ENCODE results near the gene MYT1. TPM values are rescaled to one million over a fixed set of nuclear protein-coding genes. Genes with fewer than 3 reads are reported as not detected.

Gene MYT1
- total RNA-seq, 1 experiment from 2014 or later, result 7.1 TPM

DNA sequence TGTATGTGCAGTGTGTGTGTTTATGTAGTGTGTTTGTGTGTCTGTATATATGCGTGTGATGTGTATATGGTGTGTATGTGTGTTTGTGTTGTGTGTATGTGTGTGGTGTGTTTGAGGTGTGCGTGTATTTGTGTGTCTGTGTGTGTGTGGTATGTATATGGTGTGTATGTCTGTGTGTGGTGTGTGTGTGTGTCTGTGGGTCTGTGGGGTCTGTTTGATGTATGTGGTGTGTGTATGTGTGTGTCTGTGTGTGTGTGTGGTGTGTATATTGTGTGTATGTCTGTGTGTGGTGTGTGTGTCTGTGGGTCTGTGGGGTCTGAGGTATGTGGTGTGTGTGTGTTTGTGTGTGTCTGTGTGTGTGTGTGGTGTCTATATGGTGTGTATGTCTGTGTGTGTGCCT, 10.8 kb upstream of the MYT1 start:
- RAD21 ChIA-PET (ENCODE audit: low non-redundant PET in 1 of 2, low total read pairs in 2 of 2, uncharacterized antibody in 2 of 2, unreplicated experiment in 2 of 2), result no interaction called here
- BruUV-seq (replicated peaks), result no TSS peak

More for the DNA sequence above, 10.8 kb upstream of the MYT1 start:
- ATAC-seq (no peak), DNase-seq (ENCODE audit: low read depth, low spot score) (no peak)
- CTCF ChIA-PET, result no interaction called here
- Histone ChIP-seq H3K9me3 (ENCODE audit: control insufficient read depth in 1 of 2, insufficient read depth in 1 of 2, low read depth in 1 of 2, low read length in 2 of 2) (no peaks in the 10 kb centered on the region; a peak in 1 of 4 replicates), H3K36me3 (ENCODE audit: control insufficient read depth in 1 of 2, insufficient read depth in 2 of 2, low read length in 2 of 2) (no peaks in the 10 kb centered on the region), H3K4me2 (ENCODE audit: low read length) (no peak overlapping the region), H3K27me3 (ENCODE audit: insufficient read depth, low read length) (no peaks in the 10 kb centered on the region), H3K27ac (ENCODE audit: low read depth, low read length) (no peak overlapping the region), H3K9ac (ENCODE audit: low read length) (no peak overlapping the region), H3K4me3 (replicated peaks in 1 of 2; ENCODE audit: low read depth in 1 of 2, low read length in 2 of 2) (no peak overlapping the region), H3K4me1 (ENCODE audit: control insufficient read depth in 1 of 2, insufficient read depth in 2 of 2, low read length in 2 of 2) (peaks cover 6 to 23% of the 10 kb centered on the region in 2 experiments; a peak in 3 of 4 replicates), H4K20me1 (ENCODE audit: insufficient read depth) (no peaks in the 10 kb centered on the region), H3K9me2 (ENCODE audit: insufficient read depth) (no peaks in the 10 kb centered on the region), H2AFZ (ENCODE audit: low read depth, low read length, poor library complexity, severe bottlenecking) (no peak overlapping the region), H3K79me2 (ENCODE audit: insufficient read depth, low read length) (no peaks in the 10 kb centered on the region)
- POLR2A ChIA-PET, result no interaction called here
- intact Hi-C loops (cut with micrococcal nuclease), result no loop called here
- TF ChIP-seq ZNF274 (IDR thresholded peaks at IDR 0.05; ENCODE audit: low read depth, low read length), result no peak
- TF ChIP-seq TCF7L2 (IDR thresholded peaks at IDR 0.05; ENCODE audit: borderline replicate concordance, extremely low read depth, insufficient read depth, insufficient read length), result no peak
- TF ChIP-seq, protein P1, sequence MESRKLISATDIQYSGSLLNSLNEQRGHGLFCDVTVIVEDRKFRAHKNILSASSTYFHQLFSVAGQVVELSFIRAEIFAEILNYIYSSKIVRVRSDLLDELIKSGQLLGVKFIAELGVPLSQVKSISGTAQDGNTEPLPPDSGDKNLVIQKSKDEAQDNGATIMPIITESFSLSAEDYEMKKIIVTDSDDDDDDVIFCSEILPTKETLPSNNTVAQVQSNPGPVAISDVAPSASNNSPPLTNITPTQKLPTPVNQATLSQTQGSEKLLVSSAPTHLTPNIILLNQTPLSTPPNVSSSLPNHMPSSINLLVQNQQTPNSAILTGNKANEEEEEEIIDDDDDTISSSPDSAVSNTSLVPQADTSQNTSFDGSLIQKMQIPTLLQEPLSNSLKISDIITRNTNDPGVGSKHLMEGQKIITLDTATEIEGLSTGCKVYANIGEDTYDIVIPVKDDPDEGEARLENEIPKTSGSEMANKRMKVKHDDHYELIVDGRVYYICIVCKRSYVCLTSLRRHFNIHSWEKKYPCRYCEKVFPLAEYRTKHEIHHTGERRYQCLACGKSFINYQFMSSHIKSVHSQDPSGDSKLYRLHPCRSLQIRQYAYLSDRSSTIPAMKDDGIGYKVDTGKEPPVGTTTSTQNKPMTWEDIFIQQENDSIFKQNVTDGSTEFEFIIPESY (IDR thresholded peaks at IDR 0.05; ENCODE audit: extremely low read depth, insufficient replicate concordance, low read length), result no peak
- no peak for TF ChIP-seq SP1 (IDR thresholded peaks at IDR 0.05; ENCODE audit: low read depth)
- TF ChIP-seq, protein P2, sequence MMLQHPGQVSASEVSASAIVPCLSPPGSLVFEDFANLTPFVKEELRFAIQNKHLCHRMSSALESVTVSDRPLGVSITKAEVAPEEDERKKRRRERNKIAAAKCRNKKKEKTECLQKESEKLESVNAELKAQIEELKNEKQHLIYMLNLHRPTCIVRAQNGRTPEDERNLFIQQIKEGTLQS (IDR thresholded peaks at IDR 0.05), result no peak
- TF ChIP-seq RAD21 (IDR thresholded peaks at IDR 0.05; ENCODE audit: low read depth), result no peak
- no peak for TF ChIP-seq POLR2A (IDR thresholded peaks at IDR 0.05; ENCODE audit: borderline replicate concordance, extremely low read depth, insufficient read depth, insufficient read length)
- no peak for TF ChIP-seq ZFX (IDR thresholded peaks at IDR 0.05)

Measured in HCT116 (cell line).